Fibroblast of lung (primary cell): ENCODE data around the gene FBXL17.

ENCODE experiments used
- EZH2 ChIP-seq: IDR thresholded peaks from 2 replicates; pipeline ENCODE4 v1.5.1; 2012; ENCODE audit warnings: low read length, control low read depth, mild to moderate bottlenecking; ENCODE audit errors: missing control alignments
- TF ChIP-seq, protein P1 (sequence below), 2 donors: IDR thresholded peaks in 1 of 2; conservative IDR thresholded peaks in 1 of 2; 1 replicate in 1 of 2; 2 replicates in 1 of 2; pipeline ENCODE4 v1.5.1; 2011 to 2012; ENCODE audit warnings: low read length in 2 of 2, control low read depth in 1 of 2, inconsistent platforms in 1 of 2, low read depth in 1 of 2, mild to moderate bottlenecking in 1 of 2

DNA sequence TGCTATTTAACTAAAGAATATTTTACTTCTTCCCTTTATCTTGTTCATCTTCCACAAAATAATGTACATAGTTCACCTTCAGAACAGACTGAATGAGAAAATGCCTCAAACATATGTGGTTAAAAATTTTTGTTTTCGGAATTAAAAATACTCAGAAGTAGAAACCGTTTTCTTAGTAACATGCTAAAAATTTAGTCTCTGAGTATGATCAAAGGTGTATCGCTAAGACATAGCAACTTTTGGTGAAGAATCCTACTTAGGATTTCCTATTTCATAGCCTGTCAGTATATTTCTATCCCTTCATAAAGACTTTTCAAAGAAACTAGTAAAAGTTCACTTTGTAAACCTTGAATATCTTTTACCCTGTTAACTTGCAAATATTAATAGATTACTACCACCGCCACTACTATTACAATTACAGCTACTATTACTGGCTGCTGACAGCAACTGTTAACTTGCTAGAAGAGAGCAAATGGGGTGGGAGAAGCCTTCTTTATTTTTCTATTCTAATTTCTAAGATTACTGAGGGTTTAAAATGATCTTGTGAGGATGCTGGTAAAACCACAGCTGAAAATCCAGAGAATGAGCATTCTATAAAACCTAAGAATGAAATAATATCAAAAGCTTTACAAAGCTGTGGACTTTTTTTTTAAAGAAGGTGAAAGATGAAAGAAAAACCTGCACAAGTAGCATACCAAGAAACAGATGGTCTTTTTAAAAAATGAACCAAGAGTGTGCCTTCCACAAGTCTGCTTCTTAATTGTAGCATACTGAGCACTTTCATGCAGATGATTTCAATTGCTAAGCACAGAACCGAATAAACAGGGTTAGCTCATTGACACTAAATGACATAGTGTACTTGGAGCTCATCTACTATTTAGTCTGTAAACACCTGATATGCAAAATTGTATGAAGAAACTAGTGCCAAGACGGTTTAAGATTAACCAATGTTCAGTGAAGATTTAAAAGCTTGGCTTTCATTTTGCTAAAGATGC, 464.9 kb downstream of the FBXL17 start:
- TF ChIP-seq, protein P1, sequence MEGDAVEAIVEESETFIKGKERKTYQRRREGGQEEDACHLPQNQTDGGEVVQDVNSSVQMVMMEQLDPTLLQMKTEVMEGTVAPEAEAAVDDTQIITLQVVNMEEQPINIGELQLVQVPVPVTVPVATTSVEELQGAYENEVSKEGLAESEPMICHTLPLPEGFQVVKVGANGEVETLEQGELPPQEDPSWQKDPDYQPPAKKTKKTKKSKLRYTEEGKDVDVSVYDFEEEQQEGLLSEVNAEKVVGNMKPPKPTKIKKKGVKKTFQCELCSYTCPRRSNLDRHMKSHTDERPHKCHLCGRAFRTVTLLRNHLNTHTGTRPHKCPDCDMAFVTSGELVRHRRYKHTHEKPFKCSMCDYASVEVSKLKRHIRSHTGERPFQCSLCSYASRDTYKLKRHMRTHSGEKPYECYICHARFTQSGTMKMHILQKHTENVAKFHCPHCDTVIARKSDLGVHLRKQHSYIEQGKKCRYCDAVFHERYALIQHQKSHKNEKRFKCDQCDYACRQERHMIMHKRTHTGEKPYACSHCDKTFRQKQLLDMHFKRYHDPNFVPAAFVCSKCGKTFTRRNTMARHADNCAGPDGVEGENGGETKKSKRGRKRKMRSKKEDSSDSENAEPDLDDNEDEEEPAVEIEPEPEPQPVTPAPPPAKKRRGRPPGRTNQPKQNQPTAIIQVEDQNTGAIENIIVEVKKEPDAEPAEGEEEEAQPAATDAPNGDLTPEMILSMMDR (conservative IDR thresholded peaks at IDR 0.05 in 1 of 2, IDR thresholded peaks at IDR 0.05 in 1 of 2; ENCODE audit: low read depth in 1 of 2, low read length in 2 of 2): no peak
- no peak for TF ChIP-seq EZH2
